NB4 (cell line): Measurements from ENCODE around the gene CD300LG.

Experiments
- CTCF ChIP-seq: IDR thresholded peaks from one replicate; pipeline ENCODE4 v1.5.1; 2012; ENCODE audit warnings: low read depth, low read length
- MAX ChIP-seq: IDR thresholded peaks from 2 replicates; pipeline ENCODE4 v1.6.1; 2011; ENCODE audit warnings: low read depth, low read length
- MYC ChIP-seq: IDR thresholded peaks from 2 replicates; pipeline ENCODE4 v1.6.1; 2011; ENCODE audit warnings: low read depth, low read length
- POLR2A ChIP-seq: IDR thresholded peaks from 2 replicates; pipeline ENCODE4 v1.6.1; 2011; ENCODE audit warnings: mild to moderate bottlenecking; ENCODE audit not compliant: insufficient read length; ENCODE audit errors: extremely low read depth

- TF ChIP-seq CTCF (no peak), MAX (no peak), POLR2A (no peak), MYC (no peak)
These were observed 21.4 kb downstream of the CD300LG start for GRCh38 chr17:43868226-43868994.
